A673 (cell line): Measurements from ENCODE around the gene HMCN1. TPM values are rescaled to one million over a fixed set of nuclear protein-coding genes. Genes with fewer than 3 reads are reported as not detected.

ENCODE experiments used
- BruUV-seq: library from RNA; stranded (reverse); fragments of 400-500 nt; replicated peaks from 2 replicates; lab custom pipeline; 2021; lab: Mats Ljungman, UMichigan
- CTCF ChIA-PET: fragments of 300-600 bp; sonication (Branson Sonifier 250); formaldehyde crosslinking; loops from one replicate; lab custom pipeline; 2022; ENCODE audit warnings: antibody characterized with exemption; lab: Charles Lee
- POLR2A ChIA-PET: fragments of 300-600 bp; sonication (Branson Sonifier 250); formaldehyde crosslinking; loops from one replicate; lab custom pipeline; 2022; ENCODE audit warnings: antibody characterized with exemption; ENCODE audit not compliant: low non-redundant PET; lab: Charles Lee
- DNase-seq: peaks from one replicate; pipeline ENCODE4 v3.0.0-alpha.2; 2015; ENCODE audit warnings: low spot score
- H3K27ac ChIP-seq: fragments of 200-600 bp; sonication (generic); 2 replicates; pipeline ENCODE4 v1.5.1; 2016; ENCODE audit warnings: mixed run types, low read depth, mild to moderate bottlenecking, mixed read lengths, antibody characterized with exemption, low read length; ENCODE audit not compliant: poor library complexity, severe bottlenecking
- H3K27me3 ChIP-seq: fragments of 200-600 bp; sonication (generic); replicated peaks from 2 replicates; pipeline ENCODE4 v1.6.1; 2017; ENCODE audit warnings: mixed run types, low read depth, mild to moderate bottlenecking, mixed read lengths, antibody characterized with exemption, low read length; ENCODE audit not compliant: insufficient read depth, poor library complexity
- H3K36me3 ChIP-seq: fragments of 200-600 bp; sonication (generic); 2 replicates; pipeline ENCODE4 v1.6.1; 2016; ENCODE audit warnings: mixed run types, mild to moderate bottlenecking, mixed read lengths, antibody characterized with exemption, low read length; ENCODE audit not compliant: insufficient read depth, poor library complexity, severe bottlenecking
- H3K4me1 ChIP-seq: fragments of 200-600 bp; sonication (generic); 2 replicates; pipeline ENCODE4 v1.6.1; 2017; ENCODE audit warnings: mixed run types, mild to moderate bottlenecking, mixed read lengths, antibody characterized with exemption, low read length; ENCODE audit not compliant: insufficient read depth, poor library complexity, severe bottlenecking
- H3K4me3 ChIP-seq: fragments of 200-600 bp; sonication (generic); 2 replicates; pipeline ENCODE4 v1.5.1; 2016; ENCODE audit warnings: low read depth, mixed run types, mild to moderate bottlenecking, mixed read lengths, low read length; ENCODE audit not compliant: poor library complexity, severe bottlenecking
- H3K9me3 ChIP-seq: fragments of 200-600 bp; sonication (generic); 2 replicates; pipeline ENCODE4 v1.6.1; 2016; ENCODE audit warnings: mixed run types, low read depth, mild to moderate bottlenecking, mixed read lengths, antibody characterized with exemption, low read length; ENCODE audit not compliant: poor library complexity, severe bottlenecking
- CTCF ChIP-seq: fragments of 300-800, 200-600 bp; sonication (generic); conservative IDR thresholded peaks from 2 replicates; pipeline ENCODE4 v1.5.1; 2017; ENCODE audit warnings: low read depth, mild to moderate bottlenecking, antibody characterized with exemption, low read length, moderate library complexity, mixed read lengths
- EZH2 ChIP-seq: fragments of 200-600 bp; sonication (generic); IDR thresholded peaks from 2 replicates; pipeline ENCODE4 v1.6.1; 2017; ENCODE audit warnings: borderline replicate concordance, low read depth, mild to moderate bottlenecking, mixed read lengths, antibody characterized with exemption, low read length; ENCODE audit not compliant: poor library complexity, severe bottlenecking
- intact Hi-C: fragments of 100-400 bp; cut with micrococcal nuclease; formaldehyde crosslinking; loops from one replicate; pipeline ENCODE4 v1.10.0; 2022; ENCODE audit not compliant: unreplicated experiment
- total RNA-seq: library from RNA; stranded (reverse); gene quantifications from 2 replicates; pipeline ENCODE4 v1.2.3, GENCODE V29; 2021

HMCN1 gene
- total RNA-seq, 1 experiment from 2014 or later = 134 TPM

DNA sequence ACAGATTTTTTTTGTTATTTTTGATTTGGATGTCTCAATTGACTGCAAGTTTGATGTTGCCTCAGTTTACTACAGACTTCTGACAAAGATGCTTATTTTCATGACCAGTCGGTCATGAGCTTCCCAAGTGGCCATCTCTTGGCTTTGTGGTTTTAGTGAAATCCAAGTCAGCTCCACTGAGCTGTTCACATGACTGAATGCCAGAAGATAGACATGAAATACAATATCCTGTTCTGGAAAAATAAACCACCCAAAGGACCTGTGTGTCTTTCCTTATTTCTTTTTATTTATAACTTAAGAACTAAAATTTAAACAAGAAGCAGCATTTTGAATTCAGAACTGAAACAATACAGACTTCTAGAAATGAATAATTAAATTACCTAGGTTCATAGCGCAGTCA, 89.3 kb downstream of the HMCN1 start:
- DNase-seq = no peak
- peaks cover 36% of the 10 kb centered on the region for H3K4me1 ChIP-seq
- no peak overlapping the region for H3K4me3 ChIP-seq
- H3K9me3 ChIP-seq = peaks cover 5% of the 10 kb centered on the region
- intact Hi-C loops = no loop called here
- CTCF ChIA-PET = no interaction called here
- no peak overlapping the region for H3K27ac ChIP-seq
- TF ChIP-seq EZH2 = no peak
- no peak for TF ChIP-seq CTCF
- H3K27me3 ChIP-seq = no peaks in the 10 kb centered on the region
- H3K36me3 ChIP-seq = no peaks in the 10 kb centered on the region
- POLR2A ChIA-PET = interaction anchor here (0.6 kb wide), 1 partner anchor 111 kb away, joined by 3 read pairs; no protein-coding TSS in a partner anchor
- no TSS peak for BruUV-seq

GRCh38 chr1:185824106-185824505, 89.9 kb downstream of the HMCN1 start:
- no peak overlapping the region for H3K27ac ChIP-seq
- no peaks in the 10 kb centered on the region for H3K27me3 ChIP-seq
- H3K9me3 ChIP-seq = peaks cover 6% of the 10 kb centered on the region
- peaks cover 36% of the 10 kb centered on the region for H3K4me1 ChIP-seq
- H3K4me3 ChIP-seq = no peak overlapping the region
- DNase-seq = no peak
- POLR2A ChIA-PET = interaction anchor here (0.5 kb wide), 1 partner anchor 90 kb away, joined by 3 read pairs; the partner anchor contains the start of gene HMCN1
- CTCF ChIA-PET = no interaction called here
- BruUV-seq = no TSS peak
- no peaks in the 10 kb centered on the region for H3K36me3 ChIP-seq
- intact Hi-C loops = no loop called here
- TF ChIP-seq EZH2 (no peak), CTCF (no peak)

- H3K9me3 ChIP-seq = peaks cover 6% of the 10 kb centered on the region
- H3K4me1 ChIP-seq = peaks cover 36% of the 10 kb centered on the region
- intact Hi-C loops = no loop called here
- DNase-seq = no peak
- POLR2A ChIA-PET = no interaction called here
- no TSS peak for BruUV-seq
- peak overlapping the region; percentile 16 for H3K27ac ChIP-seq
- no peaks in the 10 kb centered on the region for H3K36me3 ChIP-seq
- CTCF ChIA-PET = no interaction called here
- TF ChIP-seq CTCF (no peak), EZH2 (no peak)
- H3K4me3 ChIP-seq = no peak overlapping the region
- no peaks in the 10 kb centered on the region for H3K27me3 ChIP-seq
These were observed 91.4 kb downstream of the HMCN1 start for GRCh38 chr1:185825556-185825955.
